Spinal cord (tissue), 10 donors: ENCODE measurements around the gene RFX1. TPM values are rescaled to one million over a fixed set of nuclear protein-coding genes. Genes with fewer than 3 reads are reported as not detected.
"Not testable (repeated sequence)": the region's sequence is repeated elsewhere in the genome, so short reads cannot be mapped to it uniquely, and the experiment has no call there.

ENCODE experiments used
- DNase-seq, 6 donors: peaks; one replicate each; pipeline versions ENCODE4 v3.0.0 to v3.0.0-alpha.2; 2013 to 2015; ENCODE audit warnings: low spot score in 6 of 6, low read depth in 4 of 6
- H3K27ac ChIP-seq: one replicate; pipeline ENCODE4 v1.5.1; 2013; ENCODE audit warnings: low read depth, low read length, control low read depth
- H3K27me3 ChIP-seq: one replicate; pipeline ENCODE4 v1.6.1; 2013; ENCODE audit warnings: low read length; ENCODE audit not compliant: control insufficient read depth, insufficient read depth
- H3K36me3 ChIP-seq: one replicate; pipeline ENCODE4 v1.6.1; 2013; ENCODE audit warnings: low read length; ENCODE audit not compliant: control insufficient read depth, insufficient read depth
- H3K4me1 ChIP-seq: one replicate; pipeline ENCODE4 v1.6.1; 2013; ENCODE audit warnings: low read length; ENCODE audit not compliant: control insufficient read depth, insufficient read depth
- H3K4me3 ChIP-seq: one replicate; pipeline ENCODE4 v1.5.1; 2013; ENCODE audit warnings: low read depth, low read length, control low read depth
- H3K9me3 ChIP-seq: one replicate; pipeline ENCODE4 v1.6.1; 2013; ENCODE audit warnings: low read length; ENCODE audit not compliant: control insufficient read depth, insufficient read depth
- WGBS: methylation state at CpG from one replicate; pipeline ENCODE4 v1.1.5; 2013; ENCODE audit warnings: missing lambda C conversion rate; ENCODE audit not compliant: insufficient coverage; 5-methylcytosine and 5-hydroxymethylcytosine counted together
- polyA plus RNA-seq, 2 donors: library from polyadenylated mRNA; unstranded; fragments of 120-200 nt; gene quantifications; one replicate each; pipeline ENCODE4 v1.2.1, GENCODE V29; 2013; ENCODE audit not compliant: insufficient read length in 2 of 2
- total RNA-seq, 2 donors: library from RNA; depleted of rRNA in 1 of 2; stranded (reverse); fragments of 120-200 nt in 1 of 2; fragments of >200 nt in 1 of 2; gene quantifications; one replicate each; pipeline versions ENCODE4 v1.2.3 to v1.2.4, GENCODE V29; 2013 to 2014
- donor health status: healthy.

The RFX1 gene
- total and polyA plus RNA-seq, 4 donors: 2.6 to 16.2 (median 10.2) TPM

GRCh38 chr19:13930402-13930801 lies 75.7 kb downstream of the RFX1 start:
- WGBS: 88% methylated on average over 17 of the region's 17 CpGs
- Histone ChIP-seq H3K27ac (no peak overlapping the region), H3K27me3 (no peaks in the 10 kb centered on the region), H3K9me3 (no peaks in the 10 kb centered on the region), H3K36me3 (peaks cover 71% of the 10 kb centered on the region), H3K4me1 (no peaks in the 10 kb centered on the region), H3K4me3 (no peak overlapping the region)
- no peak for DNase-seq

DNA sequence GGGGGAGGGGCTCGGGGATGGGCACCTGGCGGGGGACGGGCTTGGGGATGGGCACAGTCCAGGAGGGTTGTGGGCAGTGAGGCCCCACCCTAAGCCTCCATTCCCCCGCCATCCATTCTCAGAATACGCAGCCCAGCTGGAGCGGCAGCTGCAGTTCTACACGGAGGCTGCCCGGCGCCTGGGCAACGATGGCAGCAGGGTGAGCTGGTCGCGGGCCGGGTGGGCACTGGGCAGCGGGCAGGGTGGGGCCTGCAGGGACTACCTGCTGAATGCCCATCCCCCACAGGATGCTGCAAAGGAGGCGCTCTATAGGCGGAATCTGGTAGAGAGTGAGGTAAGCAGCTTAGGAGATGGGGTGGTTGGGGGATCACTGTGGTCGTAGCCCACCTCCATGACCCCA lies 76.2 kb downstream of the RFX1 start:
- Histone ChIP-seq H3K36me3 (peaks cover 75% of the 10 kb centered on the region), H3K4me1 (no peaks in the 10 kb centered on the region), H3K27ac (no peak overlapping the region), H3K9me3 (no peaks in the 10 kb centered on the region), H3K4me3 (no peak overlapping the region), H3K27me3 (no peaks in the 10 kb centered on the region)
- no peak for DNase-seq
- WGBS: 80% methylated on average over 4 of the region's 17 CpGs

GRCh38 chr19:13929340-13929739 lies 76.8 kb downstream of the RFX1 start:
- Histone ChIP-seq H3K27me3 (no peaks in the 10 kb centered on the region), H3K9me3 (no peaks in the 10 kb centered on the region), H3K27ac (no peak overlapping the region), H3K4me1 (no peaks in the 10 kb centered on the region), H3K4me3 (no peak overlapping the region), H3K36me3 (peaks cover 80% of the 10 kb centered on the region)
- WGBS: 86% methylated on average over 6 of the region's 12 CpGs
- DNase-seq: no peak

DNA sequence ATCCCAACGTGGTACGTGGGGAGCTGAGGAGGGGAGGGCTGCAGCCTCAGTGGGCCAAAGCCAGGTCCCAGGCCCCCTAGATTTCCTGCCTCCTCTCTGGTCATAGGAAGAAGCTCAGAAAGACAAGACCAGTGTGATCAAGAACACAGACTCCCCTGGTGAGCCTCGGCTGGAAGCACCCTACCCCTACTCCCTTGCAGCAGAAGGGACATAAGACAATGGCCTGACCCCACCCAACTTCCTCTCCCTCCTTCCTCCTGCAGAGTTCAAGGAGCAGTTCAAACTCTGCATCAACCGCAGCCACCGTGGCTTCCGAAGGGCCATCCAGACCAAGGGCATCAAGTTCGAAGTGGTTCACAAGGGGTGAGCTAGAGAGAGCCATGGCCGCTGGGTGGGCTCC lies 79.4 kb downstream of the RFX1 start:
- H3K9me3 ChIP-seq: no peaks in the 10 kb centered on the region
- WGBS: 93% methylated on average over 7 of the region's 8 CpGs
- H3K36me3 ChIP-seq: peaks cover 88% of the 10 kb centered on the region
- H3K27me3 ChIP-seq: no peaks in the 10 kb centered on the region
- no peaks in the 10 kb centered on the region for H3K4me1 ChIP-seq
- no peak overlapping the region for H3K27ac ChIP-seq
- H3K4me3 ChIP-seq: no peak overlapping the region
- DNase-seq: no peak

DNA sequence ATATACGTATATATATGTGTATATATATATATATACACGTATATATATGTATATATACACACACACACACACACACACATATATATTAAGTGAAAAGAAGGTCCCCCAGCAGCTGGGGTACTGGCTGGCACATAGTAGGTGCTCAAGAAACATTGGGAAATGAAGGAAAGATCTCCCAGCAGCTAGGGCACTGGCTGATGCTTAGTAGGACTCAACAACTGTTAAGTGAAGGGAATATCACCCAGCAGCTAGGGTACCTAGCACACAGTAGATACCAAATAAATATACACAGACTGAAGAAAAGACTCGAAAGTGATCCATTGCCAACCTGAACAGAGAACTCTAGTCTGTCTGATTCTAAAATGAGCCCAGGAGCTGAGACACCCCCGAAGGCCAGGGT lies 80.1 kb downstream of the RFX1 start:
- no peak overlapping the region for H3K27ac ChIP-seq
- no peaks in the 10 kb centered on the region for H3K4me1 ChIP-seq
- H3K4me3 ChIP-seq: no peak overlapping the region
- no peak for DNase-seq
- 80% methylated on average over 1 of the region's 4 CpGs for WGBS
- H3K9me3 ChIP-seq: no peaks in the 10 kb centered on the region
- H3K36me3 ChIP-seq: peaks cover 87% of the 10 kb centered on the region
- H3K27me3 ChIP-seq: no peaks in the 10 kb centered on the region

- no peak overlapping the region for H3K4me3 ChIP-seq
- peaks cover 1% of the 10 kb centered on the region for H3K9me3 ChIP-seq
- no peak for DNase-seq
- no peaks in the 10 kb centered on the region for H3K4me1 ChIP-seq
- H3K27me3 ChIP-seq: no peaks in the 10 kb centered on the region
- no peak overlapping the region for H3K27ac ChIP-seq
- peaks cover 93% of the 10 kb centered on the region for H3K36me3 ChIP-seq
- 95% methylated on average over 28 of the region's 28 CpGs for WGBS
Observed at GRCh38 chr19:13923194-13923987, 82.7 kb downstream of the RFX1 start.

- not testable (repeated sequence) for H3K27me3 ChIP-seq, DNase-seq, H3K4me3 ChIP-seq, H3K27ac ChIP-seq, H3K9me3 ChIP-seq, H3K4me1 ChIP-seq
- 96% methylated on average over 3 of the region's 6 CpGs for WGBS
- peaks cover 91% of the 10 kb centered on the region for H3K36me3 ChIP-seq
Observed at GRCh38 chr19:13922118-13922517, 84.0 kb downstream of the RFX1 start.

DNA sequence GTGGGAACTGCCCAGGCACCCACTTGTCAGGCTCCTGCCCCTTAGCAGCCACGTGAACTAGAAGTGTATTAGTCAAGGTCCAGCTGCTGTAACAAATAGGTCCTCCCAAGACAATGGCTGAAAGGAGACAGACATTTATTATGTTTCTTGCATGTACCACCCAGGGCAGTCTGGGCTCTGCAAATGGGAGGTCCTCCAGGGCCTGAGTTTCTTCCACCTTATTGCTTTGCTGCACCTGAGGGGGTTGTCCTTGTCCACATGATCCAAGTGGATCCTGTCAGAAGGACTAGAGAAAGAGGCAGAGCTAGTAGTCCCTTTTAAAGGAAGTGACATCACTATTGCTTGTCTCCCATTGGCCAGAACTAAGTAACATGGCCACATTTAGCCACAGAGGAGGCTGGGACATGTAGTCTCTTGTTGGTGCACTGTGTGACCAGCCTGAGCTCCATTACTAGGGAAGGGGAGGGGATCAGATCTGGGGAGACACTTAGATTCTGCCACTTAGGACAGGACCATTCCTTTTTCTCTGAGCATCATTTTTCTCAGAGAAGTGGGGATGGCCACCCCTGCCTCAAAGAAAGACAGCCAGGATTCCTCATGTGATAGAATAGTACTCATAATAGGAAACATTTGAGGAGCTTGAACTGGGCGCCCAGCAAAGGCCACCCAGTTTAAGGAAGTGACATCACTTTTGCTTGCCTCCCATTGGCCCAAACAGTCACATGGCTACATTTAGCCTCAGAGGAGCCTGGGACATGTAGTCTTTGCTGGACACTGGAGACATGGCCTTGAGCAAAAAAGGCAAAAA lies 85.0 kb downstream of the RFX1 start:
- Histone ChIP-seq H3K27me3 (no peaks in the 10 kb centered on the region), H3K4me3 (no peak overlapping the region), H3K27ac (no peak overlapping the region), H3K9me3 (peaks cover 1% of the 10 kb centered on the region), H3K36me3 (peaks cover 85% of the 10 kb centered on the region), H3K4me1 (peaks cover 3% of the 10 kb centered on the region)
- DNase-seq: peak in 2 of 6 donors; percentile 49 to 78
- WGBS: 53% methylated on average over 2 of the region's 2 CpGs

GRCh38 chr19:13920524-13920923 lies 85.6 kb downstream of the RFX1 start:
- WGBS: 99% methylated on average over 11 of the region's 11 CpGs
- no peak for DNase-seq
- Histone ChIP-seq H3K4me3 (no peak overlapping the region), H3K36me3 (peaks cover 89% of the 10 kb centered on the region), H3K4me1 (peaks cover 3% of the 10 kb centered on the region), H3K9me3 (peaks cover 1% of the 10 kb centered on the region), H3K27ac (no peak overlapping the region), H3K27me3 (no peaks in the 10 kb centered on the region)
